ENCODE measurements around the gene ZFAND2A. TPM values are rescaled to one million over a fixed set of nuclear protein-coding genes. Genes with fewer than 3 reads are reported as not detected.

The ZFAND2A gene
- total RNA-seq, 1 experiment from 2014 or later, result 13.7 TPM

DNA sequence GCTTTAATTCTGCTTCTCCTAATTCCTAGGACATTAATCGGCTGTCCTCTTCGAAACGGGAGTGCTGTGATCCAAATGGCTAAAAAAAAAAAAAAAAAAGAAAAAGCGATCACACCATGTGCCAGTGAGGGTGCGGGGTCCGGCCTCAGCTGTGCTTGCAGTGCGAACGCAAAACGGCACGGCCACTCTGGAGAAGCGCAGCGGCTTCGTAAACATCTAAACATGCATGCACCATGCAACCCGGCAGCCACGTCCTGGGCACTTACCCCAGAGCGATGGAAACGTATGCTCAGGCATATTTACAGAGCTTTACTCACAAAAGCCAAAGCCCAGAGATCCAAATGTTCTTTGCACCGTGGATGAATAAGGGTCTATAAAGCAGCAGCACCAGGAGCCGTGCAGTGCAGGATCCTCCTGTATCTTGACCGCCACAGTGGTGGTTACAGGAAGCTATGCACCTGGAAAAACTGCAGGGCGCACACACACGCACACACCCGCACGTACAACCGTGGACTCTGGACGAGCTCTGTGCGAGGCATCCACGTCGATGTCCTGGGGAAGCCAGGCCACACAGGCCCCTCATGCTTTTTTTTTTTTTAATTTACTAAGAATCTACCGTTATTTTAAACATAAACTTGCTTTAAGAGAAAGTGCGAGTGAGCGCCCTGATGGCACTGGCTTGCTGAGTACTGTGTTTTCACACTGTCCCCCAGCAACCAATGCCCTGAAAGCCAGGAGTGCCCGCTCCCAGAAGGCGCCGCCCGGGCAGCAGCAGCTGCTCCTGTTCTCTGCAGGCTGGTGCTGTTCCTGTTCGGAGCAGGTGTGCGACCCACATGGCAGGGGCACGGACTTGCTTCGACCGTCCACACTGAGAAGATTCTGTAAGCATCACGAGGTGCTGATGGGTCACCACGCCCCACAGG is 47.1 kb downstream of the ZFAND2A start:
- WGBS (ENCODE audit: extremely low coverage, insufficient read length, low lambda C conversion rate), result no CpG with 5 or more reads among the region's 43 CpGs
- Histone ChIP-seq H3K9me3 (ENCODE audit: control insufficient read depth, low read depth, low read length) (no peaks in the 10 kb centered on the region), H3K23ac (ENCODE audit: insufficient read length, low read depth, low read length) (no peak overlapping the region), H2BK15ac (ENCODE audit: low read depth, low read length) (no peak overlapping the region), H3K79me2 (ENCODE audit: insufficient read depth, low read length) (peaks cover 2% of the 10 kb centered on the region; the same call in 1 of the 2 replicates), H3K79me1 (ENCODE audit: insufficient read depth, low read depth, low read length, poor library complexity, severe bottlenecking) (peaks cover 8% of the 10 kb centered on the region), H2BK12ac (ENCODE audit: insufficient read length, low read depth, low read length) (no peak overlapping the region), H3K23me2 (ENCODE audit: insufficient read length, low read depth, low read length, poor library complexity, severe bottlenecking) (no peaks in the 10 kb centered on the region), H3K18ac (ENCODE audit: insufficient read length, low read depth, low read length) (no peak overlapping the region), H3K14ac (ENCODE audit: insufficient read depth, low read length) (no peak overlapping the region; the same call in 1 of the 2 replicates), H3K4me1 (ENCODE audit: insufficient read depth, low read length) (no peaks in the 10 kb centered on the region), H4K8ac (replicated peaks; ENCODE audit: insufficient read length, low read depth, low read length) (no peak overlapping the region), H3K9ac (ENCODE audit: extremely low read depth, insufficient read length, low read length) (no peak overlapping the region), H2AK5ac (ENCODE audit: insufficient read length, low read length) (no peak overlapping the region), H4K91ac (ENCODE audit: insufficient read length, low read depth, low read length) (no peak overlapping the region), H3K27ac (ENCODE audit: insufficient read length, low read depth, low read length) (no peak overlapping the region), H3T11ph (ENCODE audit: low read length) (no peak overlapping the region), H4K5ac (ENCODE audit: insufficient read length, low read depth, low read length) (no peak overlapping the region), H4K20me1 (ENCODE audit: control insufficient read depth, insufficient read depth, insufficient read length) (peaks cover 3% of the 10 kb centered on the region), H2BK5ac (ENCODE audit: insufficient read length, low read length) (no peak overlapping the region), H3K27me3 (ENCODE audit: insufficient read depth, low read length) (no peaks in the 10 kb centered on the region), H2AFZ (ENCODE audit: low read length) (no peak overlapping the region), H3K4me2 (ENCODE audit: insufficient read depth, insufficient read length, low read length) (no peak overlapping the region), H2BK20ac (ENCODE audit: low read depth, low read length, poor library complexity, severe bottlenecking) (no peak overlapping the region), H3K4ac (ENCODE audit: low read depth, low read length) (no peak overlapping the region), H2BK120ac (ENCODE audit: low read depth, low read length, poor library complexity, severe bottlenecking) (no peak overlapping the region), H3K56ac (ENCODE audit: insufficient read length, low read depth, low read length) (no peak overlapping the region)
- no peaks in the 10 kb centered on the region for H3K4me1 Mint-ChIP-seq
- TF ChIP-seq, protein P1, sequence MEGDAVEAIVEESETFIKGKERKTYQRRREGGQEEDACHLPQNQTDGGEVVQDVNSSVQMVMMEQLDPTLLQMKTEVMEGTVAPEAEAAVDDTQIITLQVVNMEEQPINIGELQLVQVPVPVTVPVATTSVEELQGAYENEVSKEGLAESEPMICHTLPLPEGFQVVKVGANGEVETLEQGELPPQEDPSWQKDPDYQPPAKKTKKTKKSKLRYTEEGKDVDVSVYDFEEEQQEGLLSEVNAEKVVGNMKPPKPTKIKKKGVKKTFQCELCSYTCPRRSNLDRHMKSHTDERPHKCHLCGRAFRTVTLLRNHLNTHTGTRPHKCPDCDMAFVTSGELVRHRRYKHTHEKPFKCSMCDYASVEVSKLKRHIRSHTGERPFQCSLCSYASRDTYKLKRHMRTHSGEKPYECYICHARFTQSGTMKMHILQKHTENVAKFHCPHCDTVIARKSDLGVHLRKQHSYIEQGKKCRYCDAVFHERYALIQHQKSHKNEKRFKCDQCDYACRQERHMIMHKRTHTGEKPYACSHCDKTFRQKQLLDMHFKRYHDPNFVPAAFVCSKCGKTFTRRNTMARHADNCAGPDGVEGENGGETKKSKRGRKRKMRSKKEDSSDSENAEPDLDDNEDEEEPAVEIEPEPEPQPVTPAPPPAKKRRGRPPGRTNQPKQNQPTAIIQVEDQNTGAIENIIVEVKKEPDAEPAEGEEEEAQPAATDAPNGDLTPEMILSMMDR (conservative IDR thresholded peaks at IDR 0.05), result no peak
- H3K36me3 Mint-ChIP-seq (ENCODE audit: insufficient read depth in 1 of 3, low read depth in 3 of 3), result peaks cover 8 to 12% (median 9%) of the 10 kb centered on the region in 3 experiments
- H3K27me3 Mint-ChIP-seq (ENCODE audit: low read depth), result no peaks in the 10 kb centered on the region
- no peak overlapping the region for H3K4me3 Mint-ChIP-seq
- peaks cover 0 to 7% of the 10 kb centered on the region in 2 experiments; a peak in 3 of 5 replicates for H3K9me3 Mint-ChIP-seq
- DNase-seq, result no peak
- H3K27ac Mint-ChIP-seq, result peak overlapping the region in 1 of 3 experiments; percentile 31; a peak in 1 of 7 replicates

Measured in H9 (cell line).